ENCODE measurements around the gene BATF3. TPM values are rescaled to one million over a fixed set of nuclear protein-coding genes. Genes with fewer than 3 reads are reported as not detected.
"Not testable (repeated sequence)": the region's sequence is repeated elsewhere in the genome, so short reads cannot be mapped to it uniquely, and the experiment has no call there.

The BATF3 gene
- total RNA-seq, 1 donor = 0.36 TPM

DNA sequence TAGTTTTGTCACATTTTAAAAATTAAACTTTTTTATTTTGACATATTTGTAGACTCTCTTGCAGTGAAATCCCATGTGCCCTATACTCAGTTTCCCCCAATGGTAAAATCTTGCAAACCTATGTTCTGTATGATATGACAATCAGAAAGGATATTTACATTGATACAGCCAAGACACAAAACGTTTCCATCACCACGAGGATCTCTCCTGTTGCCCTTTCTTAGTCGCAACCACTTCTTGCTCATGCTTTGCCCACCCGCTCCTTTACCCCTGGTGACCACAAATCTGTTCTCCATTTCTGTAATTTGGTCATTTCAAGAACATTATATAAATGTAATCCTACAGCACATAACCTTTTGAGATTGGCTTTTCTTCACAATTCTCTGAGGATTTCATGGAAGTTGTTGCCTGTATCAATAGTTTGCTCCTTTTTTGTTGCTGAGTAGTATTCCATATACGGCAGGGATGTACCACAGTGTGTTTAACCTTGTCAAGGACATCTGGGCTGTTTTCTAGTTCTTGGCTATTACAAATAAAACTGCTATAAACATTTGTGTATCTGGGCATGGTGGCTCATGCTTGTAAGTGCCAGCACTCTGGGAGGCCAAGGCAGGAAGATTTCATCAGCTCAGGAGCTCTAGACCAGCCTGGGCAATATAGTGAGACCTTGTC lies 14.0 kb upstream of the BATF3 start:
- Histone ChIP-seq H2AFZ (ENCODE audit: low read length) (no peak overlapping the region), H4K20me1 (ENCODE audit: insufficient read depth, low read length) (no peaks in the 10 kb centered on the region), H3K27me3 (ENCODE audit: insufficient read depth, low read length) (no peaks in the 10 kb centered on the region), H3K79me2 (ENCODE audit: insufficient read depth, low read length) (no peaks in the 10 kb centered on the region), H3K4me1 (ENCODE audit: insufficient read depth, low read length) (peaks cover 7% of the 10 kb centered on the region), H3K9me3 (ENCODE audit: low read depth, low read length) (no peaks in the 10 kb centered on the region), H3K27ac (ENCODE audit: low read depth, low read length) (no peak overlapping the region), H3K4me3 (ENCODE audit: insufficient read depth, low read length) (no peak overlapping the region), H3K36me3 (ENCODE audit: insufficient read depth, low read length) (no peaks in the 10 kb centered on the region), H3K4me2 (ENCODE audit: insufficient read depth, low read length) (no peak overlapping the region)
- TF ChIP-seq CTCF (IDR thresholded peaks at IDR 0.05; ENCODE audit: extremely low read depth, low read depth, low read length) = no peak
- no peak for DNase-seq (ENCODE audit: insufficient read length, low spot score, missing footprints)

DNA sequence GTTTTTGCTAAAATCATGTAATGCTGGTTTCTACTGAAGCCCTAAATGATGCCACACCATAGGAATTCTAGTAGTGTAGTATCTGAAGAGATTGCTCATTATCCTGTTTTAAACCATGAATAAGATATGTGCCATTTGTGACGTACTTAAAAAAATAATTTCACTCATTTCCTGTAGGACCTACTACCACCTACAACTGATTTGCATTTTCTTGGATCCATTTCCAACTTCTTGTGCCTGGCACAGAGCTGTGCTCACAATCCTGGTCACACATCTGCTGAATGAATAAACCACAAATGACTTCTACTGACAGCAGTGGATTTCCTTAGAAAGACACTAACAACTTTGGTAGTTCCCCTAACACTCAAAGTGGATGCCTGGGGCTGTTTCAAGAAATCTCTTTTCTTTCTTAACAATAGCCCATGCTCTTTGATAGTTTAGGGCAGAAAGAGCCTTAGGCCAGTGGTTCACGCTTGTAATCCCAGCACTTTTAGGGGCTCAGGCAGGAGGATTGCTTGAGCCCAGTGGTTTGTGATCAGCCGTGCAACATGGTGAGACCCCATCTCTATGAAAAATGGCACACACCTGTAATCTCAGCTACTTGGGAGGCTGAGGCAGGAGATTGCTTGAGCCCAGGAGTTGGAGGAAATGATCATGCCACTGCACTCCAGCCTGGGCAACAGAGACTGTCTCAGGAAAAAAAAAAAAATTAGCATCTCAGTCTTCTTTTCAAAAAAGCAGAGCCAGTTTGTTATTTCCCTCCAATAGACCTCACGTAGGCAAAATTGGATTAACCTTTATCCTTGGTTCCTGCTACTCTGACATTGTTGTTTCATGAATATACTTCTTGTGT lies 13.0 kb upstream of the BATF3 start:
- H3K4me2 ChIP-seq (ENCODE audit: insufficient read depth, low read length) = no peak overlapping the region

GRCh38 chr1:212711974-212712373 lies 12.3 kb upstream of the BATF3 start:
- H3K27ac ChIP-seq (ENCODE audit: low read depth, low read length) = peak overlapping the region; percentile 77
- not testable (repeated sequence) for H3K4me3 ChIP-seq (ENCODE audit: insufficient read depth, low read length); DNase-seq (ENCODE audit: insufficient read length, low spot score, missing footprints); H3K9me3 ChIP-seq (ENCODE audit: low read depth, low read length); H3K27me3 ChIP-seq (ENCODE audit: insufficient read depth, low read length); H3K4me2 ChIP-seq (ENCODE audit: insufficient read depth, low read length); H3K4me1 ChIP-seq (ENCODE audit: insufficient read depth, low read length); H2AFZ ChIP-seq (ENCODE audit: low read length); H3K36me3 ChIP-seq (ENCODE audit: insufficient read depth, low read length); H4K20me1 ChIP-seq (ENCODE audit: insufficient read depth, low read length); H3K79me2 ChIP-seq (ENCODE audit: insufficient read depth, low read length)

More for the DNA sequence above, 13.0 kb upstream of the BATF3 start:
- no peak overlapping the region for H3K4me3 ChIP-seq (ENCODE audit: insufficient read depth, low read length)
- H3K79me2 ChIP-seq (ENCODE audit: insufficient read depth, low read length) = no peaks in the 10 kb centered on the region
- H4K20me1 ChIP-seq (ENCODE audit: insufficient read depth, low read length) = no peaks in the 10 kb centered on the region
- H3K4me1 ChIP-seq (ENCODE audit: insufficient read depth, low read length) = peaks cover 7% of the 10 kb centered on the region
- TF ChIP-seq CTCF (IDR thresholded peaks at IDR 0.05; ENCODE audit: extremely low read depth, low read depth, low read length) = no peak
- H3K9me3 ChIP-seq (ENCODE audit: low read depth, low read length) = no peaks in the 10 kb centered on the region
- H2AFZ ChIP-seq (ENCODE audit: low read length) = peak overlapping the region; percentile 59
- DNase-seq (ENCODE audit: insufficient read length, low spot score, missing footprints) = peak; percentile 82
- H3K27me3 ChIP-seq (ENCODE audit: insufficient read depth, low read length) = no peaks in the 10 kb centered on the region
- H3K36me3 ChIP-seq (ENCODE audit: insufficient read depth, low read length) = no peaks in the 10 kb centered on the region
- H3K27ac ChIP-seq (ENCODE audit: low read depth, low read length) = peak overlapping the region; percentile 77

DNA sequence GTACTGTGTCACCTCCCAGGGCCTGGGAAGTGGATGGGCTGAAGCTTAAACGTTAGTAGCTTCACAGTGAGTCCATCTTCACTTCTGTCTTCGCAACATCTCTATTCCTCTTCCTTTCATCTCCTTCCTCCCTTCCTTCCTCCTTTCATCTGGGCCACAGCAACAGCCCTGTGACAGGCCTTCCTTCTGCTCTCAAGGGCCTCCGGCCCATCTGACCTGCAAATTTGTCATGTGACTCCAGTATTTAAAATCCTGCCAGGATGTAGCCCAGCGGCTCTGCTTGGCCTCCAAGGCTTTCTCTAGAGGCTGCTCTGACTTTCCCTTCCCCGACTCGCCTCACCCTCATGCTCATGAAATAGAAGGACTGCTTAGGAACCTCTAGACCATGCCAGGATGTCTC lies 10.9 kb upstream of the BATF3 start:
- Histone ChIP-seq H3K9me3 (ENCODE audit: low read depth, low read length) (no peaks in the 10 kb centered on the region), H3K36me3 (ENCODE audit: insufficient read depth, low read length) (no peaks in the 10 kb centered on the region), H3K4me2 (ENCODE audit: insufficient read depth, low read length) (no peak overlapping the region), H3K4me3 (ENCODE audit: insufficient read depth, low read length) (no peak overlapping the region), H2AFZ (ENCODE audit: low read length) (no peak overlapping the region), H3K27ac (ENCODE audit: low read depth, low read length) (no peak overlapping the region), H3K79me2 (ENCODE audit: insufficient read depth, low read length) (no peaks in the 10 kb centered on the region), H4K20me1 (ENCODE audit: insufficient read depth, low read length) (no peaks in the 10 kb centered on the region), H3K4me1 (ENCODE audit: insufficient read depth, low read length) (peaks cover 7% of the 10 kb centered on the region), H3K27me3 (ENCODE audit: insufficient read depth, low read length) (no peaks in the 10 kb centered on the region)
- no peak for DNase-seq (ENCODE audit: insufficient read length, low spot score, missing footprints)
- no peak for TF ChIP-seq CTCF (IDR thresholded peaks at IDR 0.05; ENCODE audit: extremely low read depth, low read depth, low read length)
